GM21423 (cell line): Measurements from ENCODE around the gene SRC.
"Not testable (repeated sequence)": the region's sequence is repeated elsewhere in the genome, so short reads cannot be mapped to it uniquely, and the experiment has no call there.

ENCODE experiments used
- ATAC-seq: cut with Tn5 transposase; IDR thresholded peaks from one replicate; pipeline ENCODE4 v1.9.1; 2021; ENCODE audit warnings: mild to moderate bottlenecking, moderate library complexity; ENCODE audit not compliant: unreplicated experiment

The SRC gene

DNA sequence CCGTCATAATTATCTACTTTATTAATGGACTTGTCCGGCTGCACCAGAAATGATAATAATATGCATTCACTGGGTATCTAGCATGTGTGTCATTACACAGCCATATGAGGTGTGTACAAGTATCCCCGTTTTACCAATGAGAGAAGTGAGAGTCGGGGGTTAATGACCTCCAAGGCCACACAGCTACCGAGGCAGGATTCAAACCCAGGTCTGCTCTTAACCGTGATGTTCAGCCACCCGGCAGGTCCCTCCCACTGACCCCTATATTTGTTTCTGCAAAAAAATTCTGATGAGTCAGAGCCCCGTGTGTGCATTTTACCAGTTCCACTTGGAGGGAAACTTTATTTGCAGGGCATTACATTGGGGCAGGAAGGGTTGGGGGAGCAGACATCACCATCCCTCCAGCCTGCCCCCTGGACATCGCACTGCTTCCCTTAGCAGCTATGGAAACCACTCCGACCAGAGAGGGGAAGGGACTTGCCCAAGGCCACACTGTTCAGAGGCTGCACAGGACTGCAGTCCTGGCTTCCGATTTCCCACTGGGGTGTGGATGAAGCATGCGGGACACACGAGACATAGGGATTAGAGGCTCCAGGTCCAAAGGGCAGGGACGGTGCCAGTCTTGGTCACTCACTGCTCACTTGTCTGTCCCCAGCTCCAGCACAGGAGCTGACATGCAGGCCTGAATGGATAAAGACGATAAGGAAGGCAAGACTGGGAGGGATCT, 10.1 kb upstream of the SRC start:
- ATAC-seq, result no peak

- peak; percentile 56 for ATAC-seq
Measured at GRCh38 chr20:37336369-37337207, 9.4 kb upstream of the SRC start.

DNA sequence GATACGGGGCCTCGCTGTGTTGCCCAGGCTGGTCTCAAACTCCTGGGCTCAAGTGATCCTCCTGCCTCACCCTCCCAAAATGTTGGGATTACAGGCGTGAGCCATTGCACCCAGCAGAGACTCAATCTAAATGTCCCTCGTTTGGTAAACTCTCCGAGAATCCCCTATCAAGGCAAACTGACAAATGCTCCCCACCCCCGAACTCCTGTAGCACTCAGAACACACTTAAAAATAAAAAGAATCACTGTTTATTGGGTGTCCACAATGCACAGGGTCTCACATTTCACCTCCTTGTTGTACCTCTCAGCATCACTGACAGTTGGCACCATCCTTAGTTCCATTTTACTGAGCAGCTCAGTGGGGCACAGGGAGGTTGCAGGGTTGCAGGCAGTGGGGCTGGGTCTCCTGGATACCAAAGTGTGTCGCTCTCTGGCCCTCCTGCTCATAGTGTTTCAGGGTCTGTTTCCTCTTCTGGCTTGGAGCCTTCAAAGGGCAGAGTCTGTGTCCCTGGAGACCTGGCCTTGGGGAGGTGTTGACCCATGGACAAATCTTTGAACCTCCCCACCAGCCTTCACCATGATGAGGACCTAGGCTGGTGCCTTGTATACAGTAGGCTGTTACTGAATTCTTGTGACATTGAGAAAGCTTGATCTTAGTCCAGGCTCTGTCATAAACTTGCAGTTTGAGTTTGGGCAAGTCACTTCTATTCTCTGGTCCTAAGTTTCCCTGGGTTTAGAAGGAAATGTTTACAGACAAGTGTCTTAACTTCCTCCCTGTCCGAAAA, 8.5 kb upstream of the SRC start:
- ATAC-seq, result peak; percentile 19

DNA sequence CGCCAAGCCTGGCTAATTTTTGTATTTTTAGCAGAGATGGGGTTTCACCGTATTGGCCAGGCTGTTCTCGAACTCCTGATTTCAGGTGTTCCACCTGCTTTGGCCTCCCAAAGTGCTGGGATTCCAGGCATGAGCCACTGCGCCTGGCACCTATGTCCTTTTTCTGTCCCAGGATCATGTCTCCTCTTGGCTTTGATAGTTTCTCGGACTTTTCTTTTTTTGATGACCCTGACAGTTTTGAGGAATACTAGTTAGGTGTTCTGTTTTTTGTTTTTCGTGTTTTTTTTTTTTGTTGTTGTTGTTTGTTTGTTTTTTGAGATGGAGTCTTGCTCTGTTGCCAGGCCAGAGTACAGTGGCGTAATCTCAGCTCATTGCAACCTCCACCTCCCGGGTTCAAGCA, 7.6 kb upstream of the SRC start:
- ATAC-seq, result not testable (repeated sequence)

DNA sequence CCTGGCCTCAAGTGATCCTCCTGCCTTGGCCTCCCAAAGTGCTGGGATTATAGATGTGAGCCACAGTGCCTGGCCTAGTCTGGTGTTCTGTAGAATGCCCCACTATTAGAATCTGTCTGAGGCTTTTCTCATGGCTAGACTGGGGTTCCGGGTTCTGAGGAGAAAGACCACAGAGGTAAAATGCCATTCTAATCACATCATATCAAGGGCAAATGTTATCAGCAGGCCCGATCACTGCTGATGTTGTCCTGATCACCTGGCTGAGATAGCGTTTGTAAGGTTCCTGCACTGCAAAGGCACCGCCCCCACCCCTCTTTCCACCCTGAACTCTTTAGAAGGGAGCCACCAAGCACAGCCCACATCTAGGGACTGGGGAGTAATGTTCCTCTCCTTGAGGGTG, 6.7 kb upstream of the SRC start:
- ATAC-seq, result no peak

DNA sequence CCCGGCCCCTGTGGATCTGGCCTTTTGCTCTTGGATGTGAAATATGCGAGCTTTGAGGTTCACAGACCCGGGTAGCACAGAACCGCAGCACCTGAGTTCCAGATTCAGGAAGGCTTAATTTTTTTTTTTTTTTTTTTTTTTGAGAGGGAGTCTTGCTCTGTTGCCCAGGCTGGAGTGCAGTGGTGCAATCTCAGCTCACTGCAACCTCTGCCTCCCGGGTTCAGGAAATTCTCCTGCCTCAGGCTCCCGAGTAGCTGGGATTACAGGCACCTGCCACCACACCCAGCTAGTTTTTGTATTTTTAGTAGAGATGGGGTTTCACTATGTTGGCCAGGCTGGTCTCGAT, 6.2 kb upstream of the SRC start:
- ATAC-seq, result not testable (repeated sequence)

- no peak for ATAC-seq
Measured at GRCh38 chr20:37340998-37341397, 4.9 kb upstream of the SRC start.

GRCh38 chr20:37341632-37342031, 4.3 kb upstream of the SRC start:
- ATAC-seq, result no peak

DNA sequence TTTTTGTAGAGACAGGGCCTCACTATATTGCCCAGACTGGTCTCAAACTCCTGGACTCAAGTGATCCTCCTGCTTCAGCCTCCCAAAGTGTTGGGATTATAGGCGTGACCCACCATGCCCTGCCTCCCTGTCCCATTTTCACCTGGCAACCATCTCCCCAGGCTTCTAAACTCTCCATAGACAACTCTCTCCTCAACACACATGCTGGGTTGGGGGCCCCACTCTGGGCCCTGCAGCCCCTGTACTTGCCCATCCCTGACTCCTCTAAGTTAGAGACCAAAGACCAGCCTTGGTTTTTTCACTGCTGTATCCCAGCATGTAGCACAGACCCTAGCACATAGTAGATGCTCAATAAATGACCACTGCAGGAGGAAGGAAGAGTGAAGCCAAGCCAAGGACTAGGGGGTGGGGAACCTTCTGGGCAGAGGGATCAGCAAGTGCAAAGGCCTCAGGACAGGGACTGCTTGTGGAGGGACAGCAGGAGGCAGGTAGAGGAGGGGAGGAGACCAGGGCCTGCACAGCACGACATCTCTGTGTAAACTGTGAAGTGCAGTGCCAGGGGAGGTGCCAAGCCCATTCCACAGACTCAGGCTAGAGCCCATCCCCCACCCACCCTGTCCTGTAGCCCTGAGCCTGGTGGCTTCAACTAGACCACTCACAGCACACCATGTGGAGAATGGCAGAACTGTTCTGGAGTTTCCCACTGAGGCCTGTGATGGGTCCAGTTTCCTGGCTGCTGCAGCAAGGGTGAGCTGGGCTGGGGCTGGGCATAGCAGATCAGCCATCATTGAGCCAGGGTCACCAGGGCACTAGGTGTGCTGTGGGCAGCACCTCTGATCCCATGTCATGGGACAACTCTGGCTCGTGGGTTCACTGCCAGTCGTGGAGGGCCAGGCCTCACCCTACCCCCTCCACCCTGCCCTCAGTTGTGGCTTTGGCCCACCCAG, 3.4 kb upstream of the SRC start:
- no peak for ATAC-seq

DNA sequence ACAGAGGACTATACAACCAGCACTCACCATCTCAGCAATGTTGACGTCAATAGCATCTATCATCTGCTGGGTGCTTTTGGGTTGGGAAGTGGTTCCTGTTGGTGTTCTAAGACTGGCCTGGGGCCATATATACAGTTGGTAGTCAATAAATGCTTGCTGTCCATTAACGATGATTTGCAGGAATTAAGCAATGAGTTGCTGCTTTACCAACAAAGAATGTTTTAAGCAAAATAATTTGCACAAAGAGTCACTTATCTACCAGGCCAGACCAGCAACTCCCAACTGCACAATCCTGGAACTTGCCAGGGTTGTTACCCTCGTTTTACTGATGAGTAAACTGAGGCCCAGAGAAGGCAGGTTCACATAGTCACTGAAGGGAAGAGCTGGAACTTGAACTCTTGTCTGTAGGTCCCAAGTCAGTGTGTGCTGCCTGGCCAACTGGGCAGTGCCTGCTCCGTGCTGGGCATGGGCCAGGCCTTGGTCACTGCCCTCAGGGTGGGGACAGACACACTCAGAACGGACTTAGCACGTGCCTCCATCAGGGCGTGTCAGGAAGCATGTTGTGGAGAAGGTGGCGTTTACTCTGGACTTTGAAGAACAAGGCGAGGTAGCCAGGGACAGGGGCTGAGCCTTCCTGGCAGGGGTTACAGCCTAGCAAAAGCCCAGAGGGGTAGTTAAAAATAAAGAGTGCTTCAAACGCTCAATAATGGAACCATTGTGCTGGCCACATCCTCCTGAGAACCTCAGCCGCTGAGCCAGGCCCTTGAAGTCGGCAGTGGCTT, 2.5 kb upstream of the SRC start:
- no peak for ATAC-seq

GRCh38 chr20:37343994-37344355, 2.0 kb upstream of the SRC start:
- ATAC-seq, result no peak

DNA sequence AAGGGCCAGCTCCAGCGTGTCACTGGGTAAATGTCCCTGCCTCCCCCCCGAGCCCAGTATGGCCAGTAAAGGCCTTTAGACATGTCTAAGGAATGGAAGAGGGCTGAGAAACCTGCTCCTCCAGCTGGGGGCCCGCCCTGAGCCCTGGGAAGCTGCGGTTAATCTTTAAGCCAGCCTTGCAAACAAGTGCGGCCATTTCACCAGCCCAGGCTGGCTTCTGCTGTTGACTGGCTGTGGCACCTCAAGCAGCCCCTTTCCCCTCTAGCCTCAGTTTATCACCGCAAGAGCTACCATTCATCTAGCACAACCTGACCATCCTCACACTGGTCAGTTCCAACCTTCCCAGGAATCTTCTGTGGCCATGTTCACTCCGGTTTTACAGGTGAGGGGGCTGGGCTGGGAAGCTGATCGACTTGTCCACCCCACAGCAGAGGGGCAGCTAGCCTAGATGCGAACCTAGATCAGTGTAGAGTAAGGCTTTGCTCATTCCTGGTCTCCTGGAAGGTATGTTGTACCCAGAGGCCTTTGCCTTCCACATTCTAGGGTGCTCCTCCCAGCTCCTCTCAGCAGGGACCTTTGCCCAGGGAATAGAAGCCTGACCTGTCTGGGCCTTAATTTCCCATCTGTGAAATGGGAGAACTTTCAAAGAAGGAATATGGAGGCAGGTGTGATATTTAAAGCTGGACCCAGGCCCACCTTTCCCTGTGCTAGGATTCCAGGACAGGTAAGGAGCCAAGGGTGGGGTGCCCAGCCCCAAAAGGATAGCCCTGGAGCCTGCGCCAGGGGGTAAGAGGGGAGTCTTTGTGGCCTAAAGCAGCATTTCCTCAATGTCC, 1.2 kb upstream of the SRC start:
- ATAC-seq, result no peak

GRCh38 chr20:37346236-37346534, 245 bp downstream of the SRC start:
- ATAC-seq, result no peak

DNA sequence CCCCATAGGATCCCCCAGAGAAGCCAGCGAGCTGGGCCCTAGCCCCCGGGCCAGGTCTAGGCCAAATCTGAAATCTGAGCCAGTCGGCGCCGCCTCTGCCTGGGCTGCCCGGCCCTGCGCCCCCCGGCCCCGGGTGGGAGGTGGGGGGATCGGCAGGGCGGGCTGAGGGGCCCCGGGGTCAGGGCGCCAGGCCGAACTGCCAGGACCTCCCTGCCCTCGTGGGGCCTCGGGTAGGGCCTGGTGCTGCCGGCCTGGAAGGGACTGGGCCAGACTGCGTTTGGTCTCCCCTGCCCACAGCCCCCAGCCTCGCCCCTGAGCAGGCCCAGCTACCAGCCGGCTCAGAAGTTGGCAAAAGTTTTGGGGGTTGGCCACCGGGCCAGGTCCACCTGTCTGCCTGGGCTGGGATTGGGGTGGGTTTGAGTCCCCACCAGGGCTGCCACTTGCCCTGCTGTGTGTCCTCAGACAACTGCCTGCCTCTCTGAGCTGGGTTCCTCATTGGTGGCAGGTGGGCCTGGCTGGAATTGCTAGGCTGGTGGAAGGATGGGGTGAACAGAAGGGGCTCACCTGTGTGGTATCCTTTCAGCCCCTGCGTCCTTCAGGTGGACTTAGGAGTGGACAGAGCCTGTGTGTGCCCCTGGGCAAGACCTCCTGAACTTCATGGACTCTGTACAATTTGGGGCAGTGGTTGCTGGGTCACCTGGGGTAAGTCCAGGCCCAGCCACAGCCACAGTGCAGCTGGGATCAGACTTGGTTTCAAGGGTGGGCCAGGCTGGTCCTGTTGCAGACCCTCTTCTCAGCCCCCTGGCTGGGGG, 801 bp downstream of the SRC start:
- no peak for ATAC-seq

DNA sequence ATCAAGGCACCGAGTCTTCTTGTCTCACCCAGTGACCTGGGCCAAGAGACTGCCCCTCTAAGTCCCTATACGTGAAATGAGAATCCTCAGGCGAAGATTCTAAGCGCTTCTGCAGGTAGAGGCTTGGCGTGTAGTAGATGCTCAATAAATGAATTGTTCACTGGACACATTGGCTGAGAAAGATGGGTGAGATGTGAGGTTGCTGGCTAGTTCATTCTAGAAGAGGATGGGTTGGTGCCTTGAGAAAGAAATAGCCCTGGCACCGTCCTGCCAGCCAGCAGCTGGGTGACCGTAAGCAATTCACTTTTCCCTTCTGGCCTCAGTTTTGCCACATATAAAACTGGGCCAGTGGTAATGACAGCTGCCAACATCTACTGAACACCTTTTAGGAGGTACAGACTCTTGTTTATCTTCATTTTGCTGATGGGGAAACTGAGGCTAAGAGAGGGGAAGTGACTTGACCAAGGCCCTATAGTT, 1.4 kb downstream of the SRC start:
- no peak for ATAC-seq

DNA sequence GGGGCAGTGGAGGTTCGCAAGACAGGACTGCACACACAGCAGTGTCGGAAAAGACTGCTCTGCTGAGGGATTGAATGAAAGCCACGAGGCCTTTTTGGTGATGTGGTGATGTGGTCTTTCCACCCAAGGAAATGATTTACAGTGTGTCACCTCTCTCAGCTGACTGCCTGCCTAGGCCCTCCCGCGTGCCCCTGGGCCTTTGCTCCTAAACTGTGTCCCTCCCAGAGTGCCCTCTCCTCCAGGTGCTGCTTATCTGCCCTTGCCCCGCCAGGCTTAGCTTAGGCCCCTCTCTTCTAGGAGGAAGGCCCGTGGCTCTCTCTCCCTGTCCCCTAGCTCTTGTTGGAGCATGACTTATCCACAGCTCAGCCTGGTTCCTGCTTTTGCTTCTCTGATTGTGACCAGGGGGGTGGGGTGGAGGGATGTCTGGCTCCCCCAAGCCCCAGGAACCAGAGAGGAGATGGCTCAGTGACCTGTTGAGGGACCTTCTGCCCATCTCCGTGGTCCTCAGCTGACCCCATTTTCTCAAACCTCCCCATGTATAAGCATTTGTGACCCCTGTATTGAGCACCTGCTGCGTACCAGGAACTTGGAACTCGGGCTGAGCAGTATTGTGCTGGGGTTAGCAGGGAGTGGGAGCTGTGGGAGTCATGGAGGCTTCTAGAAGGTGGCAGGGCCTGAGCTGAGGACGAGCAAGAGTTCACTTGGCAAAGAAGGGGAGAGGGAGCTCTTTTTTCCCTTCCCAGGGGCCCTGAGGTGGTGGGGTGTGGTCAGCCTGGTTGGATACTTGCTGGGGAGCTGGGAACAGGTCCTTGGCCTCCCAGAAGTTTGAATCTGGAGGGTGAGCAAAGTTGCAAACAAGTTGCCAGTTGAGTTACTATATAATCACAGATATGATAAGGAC, 2.2 kb downstream of the SRC start:
- no peak for ATAC-seq

DNA sequence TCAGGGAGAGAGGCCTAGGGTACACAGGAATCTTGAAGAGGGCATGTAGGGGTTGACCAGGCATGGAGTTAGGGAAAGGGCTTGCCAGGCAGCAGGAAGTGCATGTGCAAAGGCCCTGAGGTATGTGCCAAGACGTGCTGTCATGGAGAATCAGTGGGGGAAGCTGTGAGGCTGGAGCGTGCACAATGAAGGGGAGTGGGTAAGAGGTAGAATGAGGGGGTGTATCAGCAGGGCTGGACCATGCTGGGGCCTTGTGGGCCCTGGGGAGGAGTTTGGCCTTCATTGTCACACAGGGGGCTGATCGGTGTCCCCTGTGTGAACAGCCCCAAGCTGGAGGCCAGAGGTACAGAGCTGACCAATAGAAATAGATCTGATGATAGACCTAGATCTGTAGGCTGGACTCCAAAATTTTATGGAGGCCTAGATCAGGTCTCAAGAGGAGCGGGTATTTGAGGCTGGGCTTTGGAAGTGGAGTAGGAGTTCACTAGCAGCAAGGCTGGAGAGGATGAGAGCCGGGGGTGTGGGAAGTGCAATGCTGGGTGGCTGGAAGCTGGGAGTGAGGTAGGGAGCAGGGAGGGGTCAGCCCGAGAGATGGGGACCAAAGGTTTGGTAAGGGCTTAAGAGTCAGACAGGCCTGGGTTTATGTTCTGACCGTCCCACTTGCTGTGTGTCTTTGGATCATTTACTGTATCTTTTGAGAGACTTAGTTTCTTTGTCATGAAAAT, 3.0 kb downstream of the SRC start:
- no peak for ATAC-seq
